Prostate gland (tissue), 2 donors: ENCODE results near the gene ATF7IP.

ENCODE experiments used
- POLR2A ChIP-seq: fragments of 450-650 bp; IDR thresholded peaks from one replicate; pipeline ENCODE4 v1.6.1; 2016; ENCODE audit warnings: antibody characterized with exemption, mild to moderate bottlenecking
- TF ChIP-seq, protein P1 (sequence below), 4 experiments: fragments of 200-600 bp in 2 of 4; fragments of 450-650 bp in 2 of 4; sonication (generic) in 2 of 4; IDR thresholded peaks; 1 replicate in 3 of 4; 2 replicates in 1 of 4; pipeline ENCODE4 v1.5.1; 2016 to 2019; ENCODE audit warnings: antibody characterized with exemption in 4 of 4, mild to moderate bottlenecking in 2 of 4, moderate library complexity in 2 of 4

DNA sequence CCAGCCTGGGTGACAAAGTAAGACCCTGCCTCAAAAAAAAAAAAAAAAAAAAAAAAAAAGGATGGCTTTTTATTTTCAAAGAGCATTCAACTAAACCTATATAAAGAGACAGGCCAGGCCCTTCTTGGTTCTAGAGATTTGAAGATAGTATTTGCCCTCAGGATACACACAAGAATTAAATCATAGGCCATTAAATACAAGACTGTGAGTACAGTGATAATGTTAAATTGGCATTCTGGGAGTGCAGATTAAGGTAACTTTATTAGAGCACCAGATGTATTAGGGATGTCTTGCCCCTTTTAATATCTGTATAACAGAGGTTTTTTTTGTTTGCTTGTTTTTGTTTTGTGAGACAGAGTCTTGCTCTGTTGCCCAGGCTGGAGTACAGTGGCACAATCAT, 61.3 kb downstream of the ATF7IP start:
- TF ChIP-seq POLR2A: no peak
- TF ChIP-seq, protein P1, sequence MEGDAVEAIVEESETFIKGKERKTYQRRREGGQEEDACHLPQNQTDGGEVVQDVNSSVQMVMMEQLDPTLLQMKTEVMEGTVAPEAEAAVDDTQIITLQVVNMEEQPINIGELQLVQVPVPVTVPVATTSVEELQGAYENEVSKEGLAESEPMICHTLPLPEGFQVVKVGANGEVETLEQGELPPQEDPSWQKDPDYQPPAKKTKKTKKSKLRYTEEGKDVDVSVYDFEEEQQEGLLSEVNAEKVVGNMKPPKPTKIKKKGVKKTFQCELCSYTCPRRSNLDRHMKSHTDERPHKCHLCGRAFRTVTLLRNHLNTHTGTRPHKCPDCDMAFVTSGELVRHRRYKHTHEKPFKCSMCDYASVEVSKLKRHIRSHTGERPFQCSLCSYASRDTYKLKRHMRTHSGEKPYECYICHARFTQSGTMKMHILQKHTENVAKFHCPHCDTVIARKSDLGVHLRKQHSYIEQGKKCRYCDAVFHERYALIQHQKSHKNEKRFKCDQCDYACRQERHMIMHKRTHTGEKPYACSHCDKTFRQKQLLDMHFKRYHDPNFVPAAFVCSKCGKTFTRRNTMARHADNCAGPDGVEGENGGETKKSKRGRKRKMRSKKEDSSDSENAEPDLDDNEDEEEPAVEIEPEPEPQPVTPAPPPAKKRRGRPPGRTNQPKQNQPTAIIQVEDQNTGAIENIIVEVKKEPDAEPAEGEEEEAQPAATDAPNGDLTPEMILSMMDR (IDR thresholded peaks at IDR 0.05): no peak
